Measurements from ENCODE around the gene ME1.
"Not testable (repeated sequence)": the region's sequence is repeated elsewhere in the genome, so short reads cannot be mapped to it uniquely, and the experiment has no call there.

The ME1 gene

GRCh38 chr6:83413068-83413467 lies 17.8 kb downstream of the ME1 start:
- ATAC-seq (replicated peaks) (no peak), DNase-seq (no peak)
- no peaks in the 10 kb centered on the region for H3K4me1 Mint-ChIP-seq
- H3K27ac Mint-ChIP-seq = no peak overlapping the region
- no peaks in the 10 kb centered on the region for H3K27me3 Mint-ChIP-seq
- no peak overlapping the region for H3K4me3 Mint-ChIP-seq
- no peaks in the 10 kb centered on the region for H3K36me3 Mint-ChIP-seq
- H3K9me3 Mint-ChIP-seq = peaks cover 0 to 2% of the 10 kb centered on the region in 2 donors

- H3K4me1 Mint-ChIP-seq = no peaks in the 10 kb centered on the region
- ATAC-seq (replicated peaks) (no peak), DNase-seq (no peak)
- H3K4me3 Mint-ChIP-seq = no peak overlapping the region
- peaks cover 0 to 2% of the 10 kb centered on the region in 2 donors for H3K9me3 Mint-ChIP-seq
- no peaks in the 10 kb centered on the region for H3K36me3 Mint-ChIP-seq
- no peak overlapping the region for H3K27ac Mint-ChIP-seq
- no peaks in the 10 kb centered on the region for H3K27me3 Mint-ChIP-seq
These were observed 19.1 kb downstream of the ME1 start for GRCh38 chr6:83411731-83412130.

- Mint-ChIP-seq H3K4me1 (no peaks in the 10 kb centered on the region), H3K27ac (no peak overlapping the region), H3K36me3 (no peaks in the 10 kb centered on the region), H3K27me3 (no peaks in the 10 kb centered on the region), H3K4me3 (no peak overlapping the region), H3K9me3 (peaks cover 0 to 7% of the 10 kb centered on the region in 2 donors)
- no peak for DNase-seq
- no peak for ATAC-seq (replicated peaks)
These were observed 27.7 kb downstream of the ME1 start for GRCh38 chr6:83403191-83403590.

- DNase-seq = no peak
- H3K4me1 Mint-ChIP-seq = no peaks in the 10 kb centered on the region
- ATAC-seq (replicated peaks) = no peak
- H3K9me3 Mint-ChIP-seq = no peaks in the 10 kb centered on the region
- H3K36me3 Mint-ChIP-seq = no peaks in the 10 kb centered on the region
- H3K4me3 Mint-ChIP-seq = no peak overlapping the region
- H3K27me3 Mint-ChIP-seq = no peaks in the 10 kb centered on the region
- H3K27ac Mint-ChIP-seq = no peak overlapping the region
These were observed 41.2 kb downstream of the ME1 start for GRCh38 chr6:83389606-83390005.

- no peaks in the 10 kb centered on the region for H3K36me3 Mint-ChIP-seq
- no peaks in the 10 kb centered on the region for H3K4me1 Mint-ChIP-seq
- no peak overlapping the region for H3K27ac Mint-ChIP-seq
- no peak for ATAC-seq (replicated peaks)
- H3K27me3 Mint-ChIP-seq = no peaks in the 10 kb centered on the region
- DNase-seq = no peak
- no peak overlapping the region for H3K4me3 Mint-ChIP-seq
- no peaks in the 10 kb centered on the region for H3K9me3 Mint-ChIP-seq
These were observed 45.4 kb downstream of the ME1 start for GRCh38 chr6:83385473-83385872.

GRCh38 chr6:83384751-83385150 lies 46.1 kb downstream of the ME1 start:
- ATAC-seq (replicated peaks) = no peak
- Mint-ChIP-seq H3K27ac (no peak overlapping the region), H3K4me1 (no peaks in the 10 kb centered on the region), H3K27me3 (no peaks in the 10 kb centered on the region), H3K9me3 (no peaks in the 10 kb centered on the region), H3K4me3 (no peak overlapping the region), H3K36me3 (no peaks in the 10 kb centered on the region)
- DNase-seq = no peak

- H3K9me3 Mint-ChIP-seq = no peaks in the 10 kb centered on the region
- no peak overlapping the region for H3K4me3 Mint-ChIP-seq
- ATAC-seq (replicated peaks) (no peak), DNase-seq (no peak)
- no peaks in the 10 kb centered on the region for H3K36me3 Mint-ChIP-seq
- H3K27ac Mint-ChIP-seq = no peak overlapping the region
- no peaks in the 10 kb centered on the region for H3K27me3 Mint-ChIP-seq
- no peaks in the 10 kb centered on the region for H3K4me1 Mint-ChIP-seq
These were observed 48.9 kb downstream of the ME1 start for GRCh38 chr6:83381949-83382348.

- peaks cover 0 to under 1% of the 10 kb centered on the region in 2 donors for H3K9me3 Mint-ChIP-seq
- H3K36me3 Mint-ChIP-seq = no peaks in the 10 kb centered on the region
- no peaks in the 10 kb centered on the region for H3K27me3 Mint-ChIP-seq
- H3K4me3 Mint-ChIP-seq = no peak overlapping the region
- DNase-seq (no peak), ATAC-seq (replicated peaks) (no peak)
- no peak overlapping the region for H3K27ac Mint-ChIP-seq
- no peaks in the 10 kb centered on the region for H3K4me1 Mint-ChIP-seq
These were observed 52.0 kb downstream of the ME1 start for GRCh38 chr6:83378621-83379388.

GRCh38 chr6:83371423-83371822 lies 59.4 kb downstream of the ME1 start:
- Mint-ChIP-seq H3K27me3 (no peaks in the 10 kb centered on the region), H3K9me3 (peaks cover 0 to 3% of the 10 kb centered on the region in 2 donors), H3K4me1 (no peaks in the 10 kb centered on the region), H3K36me3 (no peaks in the 10 kb centered on the region), H3K27ac (no peak overlapping the region), H3K4me3 (no peak overlapping the region)
- DNase-seq (no peak), ATAC-seq (replicated peaks) (no peak)

GRCh38 chr6:83370567-83370966 lies 60.3 kb downstream of the ME1 start:
- Mint-ChIP-seq H3K9me3 (peaks cover 0 to 3% of the 10 kb centered on the region in 2 donors), H3K4me3 (no peak overlapping the region), H3K27ac (no peak overlapping the region), H3K4me1 (no peaks in the 10 kb centered on the region), H3K27me3 (no peaks in the 10 kb centered on the region), H3K36me3 (no peaks in the 10 kb centered on the region)
- DNase-seq = no peak
- ATAC-seq (replicated peaks) = no peak

GRCh38 chr6:83369692-83370091 lies 61.2 kb downstream of the ME1 start:
- no peak for DNase-seq
- no peak for ATAC-seq (replicated peaks)
- Mint-ChIP-seq H3K9me3 (peaks cover 0 to 3% of the 10 kb centered on the region in 2 donors), H3K27ac (no peak overlapping the region), H3K4me3 (no peak overlapping the region), H3K4me1 (no peaks in the 10 kb centered on the region), H3K27me3 (no peaks in the 10 kb centered on the region), H3K36me3 (no peaks in the 10 kb centered on the region)

GRCh38 chr6:83368577-83368976 lies 62.3 kb downstream of the ME1 start:
- ATAC-seq (replicated peaks) = no peak
- no peaks in the 10 kb centered on the region for H3K4me1 Mint-ChIP-seq
- no peak overlapping the region for H3K4me3 Mint-ChIP-seq
- no peak for DNase-seq
- H3K27ac Mint-ChIP-seq = no peak overlapping the region
- H3K27me3 Mint-ChIP-seq = no peaks in the 10 kb centered on the region
- no peaks in the 10 kb centered on the region for H3K36me3 Mint-ChIP-seq
- H3K9me3 Mint-ChIP-seq = peaks cover 0 to under 1% of the 10 kb centered on the region in 2 donors

- DNase-seq (no peak), ATAC-seq (replicated peaks) (no peak)
- Mint-ChIP-seq H3K27ac (no peak overlapping the region), H3K4me3 (no peak overlapping the region), H3K9me3 (no peaks in the 10 kb centered on the region), H3K27me3 (no peaks in the 10 kb centered on the region), H3K36me3 (no peaks in the 10 kb centered on the region), H3K4me1 (no peaks in the 10 kb centered on the region)
These were observed 63.7 kb downstream of the ME1 start for GRCh38 chr6:83367104-83367503.

GRCh38 chr6:83365931-83366330 lies 64.9 kb downstream of the ME1 start:
- no peaks in the 10 kb centered on the region for H3K4me1 Mint-ChIP-seq
- no peaks in the 10 kb centered on the region for H3K9me3 Mint-ChIP-seq
- H3K4me3 Mint-ChIP-seq = no peak overlapping the region
- H3K36me3 Mint-ChIP-seq = no peaks in the 10 kb centered on the region
- DNase-seq = no peak
- no peak for ATAC-seq (replicated peaks)
- no peaks in the 10 kb centered on the region for H3K27me3 Mint-ChIP-seq
- no peak overlapping the region for H3K27ac Mint-ChIP-seq

GRCh38 chr6:83362349-83362748 lies 68.5 kb downstream of the ME1 start:
- not testable (repeated sequence) for ATAC-seq (replicated peaks); H3K27me3 Mint-ChIP-seq; H3K9me3 Mint-ChIP-seq; H3K4me1 Mint-ChIP-seq; DNase-seq; H3K36me3 Mint-ChIP-seq; H3K4me3 Mint-ChIP-seq; H3K27ac Mint-ChIP-seq

- Mint-ChIP-seq H3K4me1 (no peaks in the 10 kb centered on the region), H3K9me3 (peaks cover 6% of the 10 kb centered on the region in 2 donors), H3K36me3 (no peaks in the 10 kb centered on the region), H3K27me3 (no peaks in the 10 kb centered on the region), H3K27ac (no peak overlapping the region), H3K4me3 (no peak overlapping the region)
- DNase-seq (no peak), ATAC-seq (replicated peaks) (no peak)
These were observed 71.2 kb downstream of the ME1 start for GRCh38 chr6:83359638-83360037.
